Measurements from ENCODE around the gene GABRB2.

Gene GABRB2

DNA sequence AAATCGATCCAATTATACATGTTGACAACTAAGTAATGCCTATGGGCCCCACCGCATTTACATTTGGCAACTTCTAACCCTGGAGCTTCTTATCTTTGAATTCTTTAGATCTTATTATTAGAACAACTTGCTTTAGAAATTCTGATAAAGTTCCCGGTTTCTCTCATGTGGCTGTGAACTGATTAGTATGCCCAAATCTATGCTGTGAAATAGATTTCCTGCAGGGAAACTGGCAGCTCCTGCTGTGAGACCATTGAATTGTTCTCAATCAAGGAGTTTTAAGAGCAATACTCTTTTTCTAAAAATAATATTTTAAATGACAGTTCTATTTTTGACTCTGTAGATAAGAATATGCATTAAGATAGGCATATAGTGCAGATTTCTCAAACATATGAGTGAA is 177.5 kb downstream of the GABRB2 start:
- Histone ChIP-seq H3K4me2 (ENCODE audit: low read length) (no peak overlapping the region), H4K20me1 (ENCODE audit: insufficient read depth, low read length) (no peaks in the 10 kb centered on the region), H3K9me2 (ENCODE audit: low read depth, low read length) (no peaks in the 10 kb centered on the region), H3K4me1 (ENCODE audit: insufficient read depth, low read length, severe bottlenecking) (no peaks in the 10 kb centered on the region), H3K9me3 (ENCODE audit: low read length) (no peaks in the 10 kb centered on the region), H2AFZ (ENCODE audit: low read length) (no peak overlapping the region), H3K36me3 (ENCODE audit: insufficient read depth, low read length) (no peaks in the 10 kb centered on the region), H3K4me3 (ENCODE audit: low read depth, low read length, poor library complexity, severe bottlenecking) (no peak overlapping the region), H3K27ac (ENCODE audit: low read depth, low read length, poor library complexity, severe bottlenecking) (no peak overlapping the region), H3K79me2 (ENCODE audit: insufficient read depth, low read length) (no peaks in the 10 kb centered on the region), H3K27me3 (ENCODE audit: insufficient read depth, low read length) (no peaks in the 10 kb centered on the region), H3F3A (ENCODE audit: insufficient read depth, low read length) (no peaks in the 10 kb centered on the region), H3K9ac (ENCODE audit: low read length) (no peak overlapping the region)
- TF ChIP-seq, protein P1, sequence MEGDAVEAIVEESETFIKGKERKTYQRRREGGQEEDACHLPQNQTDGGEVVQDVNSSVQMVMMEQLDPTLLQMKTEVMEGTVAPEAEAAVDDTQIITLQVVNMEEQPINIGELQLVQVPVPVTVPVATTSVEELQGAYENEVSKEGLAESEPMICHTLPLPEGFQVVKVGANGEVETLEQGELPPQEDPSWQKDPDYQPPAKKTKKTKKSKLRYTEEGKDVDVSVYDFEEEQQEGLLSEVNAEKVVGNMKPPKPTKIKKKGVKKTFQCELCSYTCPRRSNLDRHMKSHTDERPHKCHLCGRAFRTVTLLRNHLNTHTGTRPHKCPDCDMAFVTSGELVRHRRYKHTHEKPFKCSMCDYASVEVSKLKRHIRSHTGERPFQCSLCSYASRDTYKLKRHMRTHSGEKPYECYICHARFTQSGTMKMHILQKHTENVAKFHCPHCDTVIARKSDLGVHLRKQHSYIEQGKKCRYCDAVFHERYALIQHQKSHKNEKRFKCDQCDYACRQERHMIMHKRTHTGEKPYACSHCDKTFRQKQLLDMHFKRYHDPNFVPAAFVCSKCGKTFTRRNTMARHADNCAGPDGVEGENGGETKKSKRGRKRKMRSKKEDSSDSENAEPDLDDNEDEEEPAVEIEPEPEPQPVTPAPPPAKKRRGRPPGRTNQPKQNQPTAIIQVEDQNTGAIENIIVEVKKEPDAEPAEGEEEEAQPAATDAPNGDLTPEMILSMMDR (IDR thresholded peaks at IDR 0.05; ENCODE audit: low read length): no peak
- no peak for TF ChIP-seq EZH2 (IDR thresholded peaks at IDR 0.05; ENCODE audit: borderline replicate concordance, low read length)

DNA sequence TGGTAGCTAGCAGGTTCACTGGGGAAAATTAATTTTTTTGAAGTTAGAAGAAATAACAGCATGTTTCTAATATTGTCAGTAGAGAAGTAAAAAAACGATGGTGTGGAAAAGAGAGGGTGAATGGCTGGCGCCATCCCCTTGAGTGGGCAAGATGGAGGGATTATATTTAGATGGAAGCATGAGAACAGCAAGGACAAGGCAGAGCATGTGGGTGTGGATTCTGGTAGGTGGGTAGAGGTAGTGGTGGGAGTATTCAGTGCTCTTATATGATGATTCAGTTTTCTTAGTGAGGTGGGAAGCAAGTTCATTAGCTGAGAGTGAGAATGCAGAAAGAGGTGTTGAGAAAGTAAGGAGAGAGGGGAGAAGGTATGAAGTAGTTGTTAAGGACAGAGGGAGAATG is 188.1 kb downstream of the GABRB2 start:
- Histone ChIP-seq H3K9me2 (ENCODE audit: low read depth, low read length) (no peaks in the 10 kb centered on the region), H3K9me3 (ENCODE audit: low read length) (no peaks in the 10 kb centered on the region), H3K9ac (ENCODE audit: low read length) (no peak overlapping the region), H3F3A (ENCODE audit: insufficient read depth, low read length) (no peaks in the 10 kb centered on the region), H3K27ac (ENCODE audit: low read depth, low read length, poor library complexity, severe bottlenecking) (no peak overlapping the region), H3K27me3 (ENCODE audit: insufficient read depth, low read length) (no peaks in the 10 kb centered on the region), H4K20me1 (ENCODE audit: insufficient read depth, low read length) (no peaks in the 10 kb centered on the region), H2AFZ (ENCODE audit: low read length) (no peak overlapping the region), H3K4me2 (ENCODE audit: low read length) (no peak overlapping the region), H3K4me3 (ENCODE audit: low read depth, low read length, poor library complexity, severe bottlenecking) (no peak overlapping the region), H3K4me1 (ENCODE audit: insufficient read depth, low read length, severe bottlenecking) (no peaks in the 10 kb centered on the region), H3K79me2 (ENCODE audit: insufficient read depth, low read length) (no peaks in the 10 kb centered on the region), H3K36me3 (ENCODE audit: insufficient read depth, low read length) (no peaks in the 10 kb centered on the region)
- TF ChIP-seq EZH2 (IDR thresholded peaks at IDR 0.05; ENCODE audit: borderline replicate concordance, low read length): no peak
- TF ChIP-seq, protein P1 (IDR thresholded peaks at IDR 0.05; ENCODE audit: low read length): no peak

DNA sequence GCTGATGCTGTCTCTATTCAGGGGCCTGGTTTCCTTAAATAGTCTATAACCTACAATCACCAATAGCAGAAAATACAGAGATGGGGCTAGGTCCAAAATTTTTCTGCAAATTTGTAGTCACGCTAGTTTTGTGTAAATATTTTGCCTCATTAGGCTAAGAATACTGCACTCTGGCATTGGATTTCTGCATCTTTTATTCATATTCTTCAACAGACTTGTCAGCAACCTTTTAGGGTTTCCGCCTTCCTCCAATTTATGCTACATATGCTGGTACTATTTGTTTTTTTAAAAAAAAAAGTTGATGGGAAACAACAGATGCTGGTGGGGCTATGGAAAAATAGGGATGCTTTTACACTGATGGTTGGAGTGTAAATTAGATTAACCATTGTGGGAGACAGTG is 202.3 kb downstream of the GABRB2 start:
- Histone ChIP-seq H3K27ac (ENCODE audit: low read depth, low read length, poor library complexity, severe bottlenecking) (no peak overlapping the region), H4K20me1 (ENCODE audit: insufficient read depth, low read length) (no peaks in the 10 kb centered on the region), H3K4me1 (ENCODE audit: insufficient read depth, low read length, severe bottlenecking) (no peaks in the 10 kb centered on the region), H3K9ac (ENCODE audit: low read length) (no peak overlapping the region), H3K79me2 (ENCODE audit: insufficient read depth, low read length) (no peaks in the 10 kb centered on the region), H3K9me2 (ENCODE audit: low read depth, low read length) (no peaks in the 10 kb centered on the region), H3F3A (ENCODE audit: insufficient read depth, low read length) (no peaks in the 10 kb centered on the region), H3K4me3 (ENCODE audit: low read depth, low read length, poor library complexity, severe bottlenecking) (no peak overlapping the region), H3K4me2 (ENCODE audit: low read length) (no peak overlapping the region), H2AFZ (ENCODE audit: low read length) (no peak overlapping the region), H3K27me3 (ENCODE audit: insufficient read depth, low read length) (no peaks in the 10 kb centered on the region), H3K9me3 (ENCODE audit: low read length) (no peaks in the 10 kb centered on the region), H3K36me3 (ENCODE audit: insufficient read depth, low read length) (no peaks in the 10 kb centered on the region)
- TF ChIP-seq, protein P1 (IDR thresholded peaks at IDR 0.05; ENCODE audit: low read length): no peak
- no peak for TF ChIP-seq EZH2 (IDR thresholded peaks at IDR 0.05; ENCODE audit: borderline replicate concordance, low read length)
